ENCODE measurements around the gene SUPV3L1. TPM values are rescaled to one million over a fixed set of nuclear protein-coding genes. Genes with fewer than 3 reads are reported as not detected.
"Not testable (repeated sequence)": the region's sequence is repeated elsewhere in the genome, so short reads cannot be mapped to it uniquely, and the experiment has no call there.

The SUPV3L1 gene
- total and polyA plus RNA-seq, 4 donors: 15.8 to 76.3 (median 24.8) TPM

DNA sequence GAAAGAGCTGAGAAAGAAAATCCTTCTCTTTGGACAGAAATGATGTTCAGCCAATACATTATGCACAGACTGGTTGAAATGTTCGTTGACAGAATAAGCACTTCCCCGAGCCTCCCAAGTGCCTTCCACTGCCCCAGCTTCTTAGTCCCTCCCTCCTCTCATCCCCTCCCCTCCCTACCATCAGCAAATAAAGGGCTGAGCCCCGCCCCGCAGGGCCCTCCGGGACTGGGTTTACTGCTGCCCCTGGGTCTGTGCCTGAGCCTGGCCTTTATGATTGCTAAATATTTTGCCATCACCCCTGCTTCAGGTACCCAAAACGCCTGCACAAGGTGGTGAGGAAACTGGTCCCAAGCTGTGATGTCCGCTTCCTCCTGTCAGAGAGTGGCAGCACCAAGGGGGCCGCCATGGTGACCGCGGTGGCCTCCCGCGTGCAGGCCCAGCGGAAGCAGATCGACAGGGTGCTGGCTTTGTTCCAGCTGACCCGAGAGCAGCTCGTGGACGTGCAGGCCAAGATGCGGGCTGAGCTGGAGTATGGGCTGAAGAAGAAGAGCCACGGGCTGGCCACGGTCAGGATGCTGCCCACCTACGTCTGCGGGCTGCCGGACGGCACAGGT lies 68.2 kb downstream of the SUPV3L1 start:
- no peak for DNase-seq
- H3K9me3 ChIP-seq (ENCODE audit: control insufficient read depth, low read length): no peaks in the 10 kb centered on the region
- H3K27ac ChIP-seq (ENCODE audit: low read depth in 1 of 2, low read length in 2 of 2): no peak overlapping the region
- H3K4me3 ChIP-seq (ENCODE audit: low read length in 2 of 2): no peak overlapping the region
- intact Hi-C loops (cut with DNase I): no loop called here
- H3K36me3 ChIP-seq (ENCODE audit: control insufficient read depth in 1 of 2, insufficient read depth in 2 of 2, low read length in 1 of 2): no peaks in the 10 kb centered on the region
- H3K27me3 ChIP-seq (ENCODE audit: control insufficient read depth in 1 of 2, insufficient read depth in 2 of 2, low read length in 1 of 2): no peaks in the 10 kb centered on the region
- H3K4me1 ChIP-seq (ENCODE audit: control insufficient read depth in 1 of 2, insufficient read depth in 2 of 2, low read length in 2 of 2): no peaks in the 10 kb centered on the region
- WGBS, 2 donors: 85 to 86% methylated on average over 24 of the region's 24 CpGs
- ATAC-seq (ENCODE audit: low FRiP score): no peak

DNA sequence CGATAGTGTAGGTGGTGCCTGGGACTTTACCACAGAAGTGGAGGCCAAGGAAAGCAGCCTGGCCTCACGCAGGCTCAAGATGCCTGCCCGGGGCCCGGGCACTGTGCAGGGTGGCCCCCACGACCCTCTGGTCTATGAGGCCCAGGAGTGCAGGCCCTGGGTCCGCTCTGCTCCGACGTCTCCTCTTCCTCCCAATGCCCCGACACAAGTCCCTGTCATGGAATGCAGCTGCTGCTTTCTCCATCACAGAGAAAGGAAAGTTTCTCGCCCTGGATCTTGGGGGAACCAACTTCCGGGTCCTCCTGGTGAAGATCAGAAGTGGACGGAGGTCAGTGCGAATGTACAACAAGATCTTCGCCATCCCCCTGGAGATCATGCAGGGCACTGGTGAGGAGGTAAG lies 70.0 kb downstream of the SUPV3L1 start:
- DNase-seq (no peak), ATAC-seq (ENCODE audit: low FRiP score) (no peak)
- Histone ChIP-seq H3K36me3 (ENCODE audit: control insufficient read depth in 1 of 2, insufficient read depth in 2 of 2, low read length in 1 of 2) (no peaks in the 10 kb centered on the region), H3K9me3 (ENCODE audit: control insufficient read depth, low read length) (no peaks in the 10 kb centered on the region), H3K4me3 (ENCODE audit: low read length in 2 of 2) (no peak overlapping the region), H3K4me1 (ENCODE audit: control insufficient read depth in 1 of 2, insufficient read depth in 2 of 2, low read length in 2 of 2) (no peaks in the 10 kb centered on the region), H3K27me3 (ENCODE audit: control insufficient read depth in 1 of 2, insufficient read depth in 2 of 2, low read length in 1 of 2) (no peaks in the 10 kb centered on the region), H3K27ac (ENCODE audit: low read depth in 1 of 2, low read length in 2 of 2) (no peak overlapping the region)
- intact Hi-C loops (cut with DNase I): no loop called here
- WGBS, 2 donors: 95% methylated on average over 14 of the region's 14 CpGs

DNA sequence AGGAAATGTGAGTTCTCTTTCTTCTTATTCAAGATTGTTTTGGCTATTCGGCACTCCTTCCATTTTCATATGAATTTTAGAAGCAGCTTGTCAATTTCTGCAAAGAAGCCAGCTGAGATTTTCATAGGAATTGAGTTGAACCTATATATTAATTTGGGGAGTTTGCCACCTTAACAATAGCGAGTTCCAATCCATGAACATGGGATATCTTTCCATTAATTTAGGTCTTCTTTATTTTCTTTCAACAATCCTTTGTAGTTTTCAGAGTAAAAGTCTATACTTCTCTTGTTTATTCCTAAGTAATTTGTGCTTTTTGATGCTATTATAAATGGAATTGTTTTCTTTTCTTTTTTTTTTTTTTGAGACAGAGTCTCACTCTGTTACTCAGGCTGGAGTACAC lies 71.4 kb downstream of the SUPV3L1 start:
- H3K27ac ChIP-seq (ENCODE audit: low read depth in 1 of 2, low read length in 2 of 2); intact Hi-C loops (cut with DNase I); H3K27me3 ChIP-seq (ENCODE audit: control insufficient read depth in 1 of 2, insufficient read depth in 2 of 2, low read length in 1 of 2); H3K4me1 ChIP-seq (ENCODE audit: control insufficient read depth in 1 of 2, insufficient read depth in 2 of 2, low read length in 2 of 2); ATAC-seq (ENCODE audit: low FRiP score); H3K9me3 ChIP-seq (ENCODE audit: control insufficient read depth, low read length); H3K36me3 ChIP-seq (ENCODE audit: control insufficient read depth in 1 of 2, insufficient read depth in 2 of 2, low read length in 1 of 2); H3K4me3 ChIP-seq (ENCODE audit: low read length in 2 of 2); DNase-seq: not testable (repeated sequence)
- 95 to 96% methylated on average over 2 of the region's 2 CpGs for WGBS, 2 donors

DNA sequence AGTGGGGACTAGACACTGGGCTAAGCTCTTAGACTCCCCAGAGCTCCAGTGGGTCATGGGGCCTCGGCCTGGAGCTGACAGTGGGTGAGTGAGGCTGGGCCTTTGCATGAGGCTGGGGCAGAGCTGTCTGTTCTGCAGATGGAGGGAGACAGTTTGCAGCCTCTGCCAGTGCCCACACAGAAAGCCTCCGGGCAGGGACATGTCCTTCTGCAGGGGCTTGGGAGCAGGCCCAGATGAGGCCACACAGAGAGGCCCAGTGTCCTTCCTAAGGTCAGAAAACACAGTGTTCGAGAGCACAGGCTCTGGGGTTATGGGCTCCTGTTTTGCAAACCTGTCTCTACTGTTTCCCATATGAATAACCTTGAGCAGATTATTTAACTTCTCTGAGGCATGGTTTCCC lies 73.1 kb downstream of the SUPV3L1 start:
- ATAC-seq (ENCODE audit: low FRiP score): no peak
- H3K4me3 ChIP-seq (ENCODE audit: low read length in 2 of 2): no peak overlapping the region
- H3K27ac ChIP-seq (ENCODE audit: low read depth in 1 of 2, low read length in 2 of 2): no peak overlapping the region
- 73 to 90% methylated on average over 3 of the region's 3 CpGs for WGBS, 2 donors
- no peaks in the 10 kb centered on the region for H3K36me3 ChIP-seq (ENCODE audit: control insufficient read depth in 1 of 2, insufficient read depth in 2 of 2, low read length in 1 of 2)
- H3K9me3 ChIP-seq (ENCODE audit: control insufficient read depth, low read length): no peaks in the 10 kb centered on the region
- H3K27me3 ChIP-seq (ENCODE audit: control insufficient read depth in 1 of 2, insufficient read depth in 2 of 2, low read length in 1 of 2): no peaks in the 10 kb centered on the region
- H3K4me1 ChIP-seq (ENCODE audit: control insufficient read depth in 1 of 2, insufficient read depth in 2 of 2, low read length in 2 of 2): no peaks in the 10 kb centered on the region
- intact Hi-C loops (cut with DNase I): no loop called here
- DNase-seq: no peak

DNA sequence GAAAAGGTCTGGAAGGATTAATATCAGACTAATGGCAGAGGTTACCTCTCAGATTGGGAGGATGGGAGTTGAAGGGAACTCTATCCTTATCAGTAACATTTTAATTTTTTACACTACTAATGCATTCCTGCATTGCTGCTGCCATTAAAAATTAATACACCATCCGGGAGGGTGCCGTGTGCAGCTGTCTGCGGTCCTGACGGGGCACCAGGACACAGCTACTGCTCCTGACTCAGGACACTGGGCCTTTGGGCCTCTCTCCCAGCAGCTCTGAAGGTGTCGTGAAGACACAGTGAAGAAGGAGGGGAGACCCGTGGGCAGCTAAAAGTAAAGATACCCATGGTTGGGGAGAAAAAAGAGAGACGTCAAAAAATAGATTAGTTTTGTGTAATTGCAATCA lies 74.8 kb downstream of the SUPV3L1 start:
- H3K9me3 ChIP-seq (ENCODE audit: control insufficient read depth, low read length): no peaks in the 10 kb centered on the region
- 61 to 76% methylated on average over 7 of the region's 7 CpGs for WGBS, 2 donors
- intact Hi-C loops (cut with DNase I): no loop called here

More for the DNA sequence above, 74.8 kb downstream of the SUPV3L1 start:
- H3K27me3 ChIP-seq (ENCODE audit: control insufficient read depth in 1 of 2, insufficient read depth in 2 of 2, low read length in 1 of 2): no peaks in the 10 kb centered on the region
- no peaks in the 10 kb centered on the region for H3K4me1 ChIP-seq (ENCODE audit: control insufficient read depth in 1 of 2, insufficient read depth in 2 of 2, low read length in 2 of 2)
- ATAC-seq (ENCODE audit: low FRiP score) (no peak), DNase-seq (no peak)
- H3K36me3 ChIP-seq (ENCODE audit: control insufficient read depth in 1 of 2, insufficient read depth in 2 of 2, low read length in 1 of 2): no peaks in the 10 kb centered on the region
- no peak overlapping the region for H3K27ac ChIP-seq (ENCODE audit: low read depth in 1 of 2, low read length in 2 of 2)
- H3K4me3 ChIP-seq (ENCODE audit: low read length in 2 of 2): no peak overlapping the region

Other genes starting within 250 kb of the SUPV3L1 start
- 10 to 100 TPM; 34.9 to 52.4 TPM for gene DDX21, start 224.1 kb upstream of the SUPV3L1 start, total RNA-seq
- gene DDX21, start 224.1 kb upstream of the SUPV3L1 start, polyA plus RNA-seq: 10 to 100 TPM; 13.7 to 22.0 TPM
- 10 to 100 TPM; 27.4 to 28.4 TPM for gene KIFBP, start 191.4 kb upstream of the SUPV3L1 start, total RNA-seq
- 10 to 100 TPM; 19.0 to 23.3 TPM for gene KIFBP, start 191.4 kb upstream of the SUPV3L1 start, polyA plus RNA-seq
- gene SRGN, start 92.1 kb upstream of the SUPV3L1 start, total RNA-seq: 100 to 1,000 TPM; 168 to 230 TPM
- gene SRGN, start 92.1 kb upstream of the SUPV3L1 start, polyA plus RNA-seq: 100 to 1,000 TPM; 121 to 176 TPM
- gene VPS26A, start 56.1 kb upstream of the SUPV3L1 start, total RNA-seq: 10 to 100 TPM; 47.4 to 49.2 TPM
- 10 to 100 TPM; 31.9 to 42.4 TPM for gene VPS26A, start 56.1 kb upstream of the SUPV3L1 start, polyA plus RNA-seq
- gene HKDC1, start 40.1 kb downstream of the SUPV3L1 start, total RNA-seq: not detected
- 1 to 10 TPM in 1 of 2 donors, not detected in 1; 3.1 TPM for gene HKDC1, start 40.1 kb downstream of the SUPV3L1 start, polyA plus RNA-seq
- gene HK1, start 98.3 kb downstream of the SUPV3L1 start, total RNA-seq: 100 to 1,000 TPM; 117 to 133 TPM
- gene HK1, start 98.3 kb downstream of the SUPV3L1 start, polyA plus RNA-seq: 10 to 100 TPM; 41.7 to 67.6 TPM
- under 1 TPM in 1 of 2 donors, not detected in 1; 0.49 TPM for gene TACR2, start 236.7 kb downstream of the SUPV3L1 start, total RNA-seq
- gene TACR2, start 236.7 kb downstream of the SUPV3L1 start, polyA plus RNA-seq: 1 to 10 TPM in 1 of 2 donors, under 1 TPM in 1; 0.31 to 2.5 TPM

Data from aorta (tissue), 5 donors.